ENCODE data around the gene S100A9.

S100A9 gene

DNA sequence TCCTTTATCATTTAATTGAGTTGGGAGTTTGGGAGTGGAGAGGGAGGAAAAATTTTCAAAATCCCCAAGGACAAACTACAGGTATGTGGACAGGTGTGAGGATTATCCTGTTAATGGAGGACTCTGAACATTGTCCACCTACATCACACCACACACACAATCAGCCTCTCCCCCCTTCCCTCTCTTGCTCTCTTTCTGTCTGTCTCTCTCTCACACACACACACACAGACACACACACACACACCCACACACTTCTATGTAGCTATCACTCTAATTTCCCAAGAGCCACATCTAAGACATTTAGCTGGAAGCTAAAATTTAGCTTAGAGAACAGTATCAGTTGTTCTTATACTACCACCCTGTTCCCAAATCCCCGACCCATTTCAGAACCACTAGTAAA lies 31.7 kb downstream of the S100A9 start:
- no peak for DNase-seq (ENCODE audit: low read depth, low spot score)

DNA sequence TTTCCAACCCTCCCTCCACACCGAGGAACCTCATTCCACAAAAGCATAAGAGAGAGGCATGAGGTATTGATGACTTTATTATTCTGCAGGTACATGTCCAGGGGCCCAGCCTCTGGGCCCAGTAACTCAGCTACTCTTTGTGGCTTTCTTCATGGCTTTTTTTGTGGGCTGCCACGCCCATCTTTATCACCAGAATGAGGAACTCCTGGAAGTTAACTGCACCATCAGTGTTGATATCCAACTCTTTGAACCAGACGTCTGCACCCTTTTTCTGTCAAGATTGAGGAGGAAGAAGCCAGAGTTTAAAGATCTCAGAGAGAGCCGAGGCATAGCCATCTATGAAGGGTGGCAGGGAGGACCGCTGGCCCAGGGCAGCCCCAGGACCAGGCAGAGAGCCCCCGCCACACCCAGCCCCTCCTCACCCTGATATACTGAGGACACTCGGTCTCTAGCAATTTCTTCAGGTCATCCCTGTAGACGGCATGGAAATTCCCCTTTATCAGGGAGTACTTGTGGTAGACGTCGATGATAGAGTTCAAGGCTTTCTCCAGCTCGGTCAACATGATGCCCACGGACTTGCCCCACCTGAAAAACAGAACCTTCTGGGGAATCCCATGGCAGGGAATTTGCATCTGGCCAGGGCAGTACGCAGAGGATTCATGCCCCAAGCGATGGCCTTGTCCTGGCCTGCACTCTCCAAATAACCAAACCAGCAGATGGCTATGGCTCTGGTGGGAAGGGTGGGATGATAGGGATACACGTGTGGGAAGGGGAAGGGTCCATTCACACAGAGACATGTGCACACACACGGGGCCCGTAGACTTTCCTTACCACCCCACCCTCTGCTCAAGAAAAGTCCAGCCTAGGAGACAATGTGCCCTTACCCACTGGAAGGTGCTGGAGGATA lies 32.6 kb downstream of the S100A9 start:
- no peak for DNase-seq (ENCODE audit: low read depth, low spot score)

DNA sequence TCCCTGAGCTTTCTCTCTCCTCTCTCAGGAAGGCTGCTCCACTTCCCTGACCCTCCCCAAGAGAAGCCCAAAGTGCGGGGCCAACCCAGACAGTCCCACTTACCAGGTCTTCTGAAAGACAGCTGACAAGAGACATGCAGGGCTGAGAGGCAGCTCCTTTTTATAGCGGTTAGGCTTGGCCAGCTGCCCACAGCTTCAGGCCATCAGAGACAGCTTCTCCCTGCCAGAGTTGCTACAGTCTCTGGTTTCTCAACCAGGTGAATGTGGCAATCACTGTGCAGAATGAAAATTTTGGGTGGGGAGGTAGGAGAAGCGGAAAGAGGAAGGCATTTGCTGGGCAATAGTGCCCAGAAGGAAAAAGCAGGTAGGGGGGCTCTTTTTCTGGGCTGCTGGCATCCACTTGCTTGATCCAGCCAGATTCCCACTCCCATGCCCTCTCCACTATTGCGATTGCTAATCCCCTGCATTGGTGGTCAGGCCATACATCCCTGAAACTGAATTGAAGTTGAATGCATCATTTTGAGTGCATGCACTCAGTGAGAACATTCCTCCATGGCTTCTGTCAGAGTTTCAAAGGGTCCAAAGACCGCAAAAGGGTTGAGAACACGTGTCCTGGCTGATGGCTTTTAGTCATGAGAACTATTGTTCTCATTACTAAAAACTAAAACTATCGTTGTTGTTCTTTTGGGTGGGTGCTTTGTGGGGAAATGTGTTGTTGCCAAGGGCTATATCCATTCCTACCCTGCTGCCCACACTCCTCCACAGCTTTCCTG lies 33.5 kb downstream of the S100A9 start, which contains the start of gene S100A8:
Gene S100A8, minus strand, starts transcription at position 136 of the 773 bp plus-strand sequence. CDS start 538 bp downstream, outside the sequence.
- no peak for DNase-seq (ENCODE audit: low read depth, low spot score)

DNA sequence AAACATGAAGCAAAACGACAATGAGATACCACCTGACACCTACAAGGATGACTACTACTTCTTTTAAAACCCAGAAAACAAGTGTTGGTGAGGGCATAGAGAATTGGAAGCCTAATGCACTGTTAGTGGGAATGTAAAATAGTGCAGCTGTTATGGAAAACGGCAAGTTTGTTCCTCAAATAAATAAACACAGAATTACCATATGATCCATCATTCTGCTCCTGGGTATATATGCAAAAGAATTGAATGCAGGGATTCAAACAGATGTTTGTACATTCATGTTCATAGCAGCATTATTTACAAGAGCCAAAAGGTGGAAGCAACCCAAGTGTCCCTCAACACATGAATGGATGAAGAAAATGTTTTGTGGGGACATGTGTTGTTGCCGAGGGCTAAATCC lies 34.6 kb downstream of the S100A9 start:
- DNase-seq (ENCODE audit: low read depth, low spot score), result no peak

DNA sequence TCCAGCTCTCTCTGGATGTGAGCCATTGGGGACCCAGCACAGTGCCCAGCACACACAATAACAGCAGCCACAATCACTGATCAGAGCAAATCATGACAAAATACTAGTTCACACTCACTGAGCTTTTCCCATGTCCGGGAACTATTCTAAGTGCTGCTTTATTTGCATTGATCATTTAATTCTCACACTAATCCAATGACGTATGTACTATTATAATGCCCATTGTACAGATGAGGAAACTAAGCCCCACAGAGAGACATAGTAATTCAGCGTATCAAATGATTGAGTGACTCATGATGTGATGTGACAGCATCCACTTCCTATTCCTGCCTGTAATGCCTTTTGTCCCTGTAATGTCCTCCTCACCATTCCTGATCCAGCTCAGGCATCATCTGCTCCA lies 35.2 kb downstream of the S100A9 start:
- no peak for DNase-seq (ENCODE audit: low read depth, low spot score)

DNA sequence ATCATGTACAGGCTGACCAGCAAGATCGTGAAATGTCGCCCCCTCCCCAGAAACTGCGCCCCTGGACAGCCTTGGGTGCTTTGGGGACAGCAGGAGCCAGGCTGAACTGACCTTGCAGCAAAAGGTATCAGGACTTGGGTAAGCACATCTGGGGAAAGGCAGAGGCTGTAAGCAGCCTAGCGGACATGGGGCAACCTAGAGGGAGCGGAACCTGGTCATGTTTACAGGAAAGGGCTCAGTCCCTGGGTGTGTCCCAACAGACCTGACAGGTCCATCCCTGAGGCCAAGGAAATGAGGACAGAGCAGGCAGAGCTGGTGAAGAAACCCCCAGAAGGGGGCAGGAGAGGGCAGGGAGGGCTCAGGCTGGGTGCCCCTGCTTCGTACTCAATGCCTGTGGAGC lies 36.3 kb downstream of the S100A9 start:
- DNase-seq (ENCODE audit: low read depth, low spot score), result no peak

DNA sequence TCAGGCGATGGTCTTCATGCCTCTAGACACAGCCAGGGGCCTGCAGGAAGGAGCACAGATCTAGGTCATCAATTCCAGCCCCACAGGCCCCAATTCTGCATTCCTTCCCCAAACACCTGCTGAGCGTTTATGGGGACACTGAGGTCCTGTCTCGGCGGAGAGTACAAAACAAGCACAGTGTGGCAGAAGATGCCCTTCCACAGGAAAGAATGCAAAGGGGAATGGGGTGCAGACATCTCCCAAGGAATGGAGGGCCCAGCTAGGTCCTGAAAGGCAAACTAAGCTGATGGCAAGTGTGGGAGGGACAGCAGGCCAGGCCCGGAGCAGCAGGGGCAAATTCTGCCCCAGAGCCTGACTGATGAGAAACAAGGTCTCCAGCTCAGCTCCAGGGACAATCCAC lies 36.7 kb downstream of the S100A9 start:
- DNase-seq (ENCODE audit: low read depth, low spot score), result no peak

DNA sequence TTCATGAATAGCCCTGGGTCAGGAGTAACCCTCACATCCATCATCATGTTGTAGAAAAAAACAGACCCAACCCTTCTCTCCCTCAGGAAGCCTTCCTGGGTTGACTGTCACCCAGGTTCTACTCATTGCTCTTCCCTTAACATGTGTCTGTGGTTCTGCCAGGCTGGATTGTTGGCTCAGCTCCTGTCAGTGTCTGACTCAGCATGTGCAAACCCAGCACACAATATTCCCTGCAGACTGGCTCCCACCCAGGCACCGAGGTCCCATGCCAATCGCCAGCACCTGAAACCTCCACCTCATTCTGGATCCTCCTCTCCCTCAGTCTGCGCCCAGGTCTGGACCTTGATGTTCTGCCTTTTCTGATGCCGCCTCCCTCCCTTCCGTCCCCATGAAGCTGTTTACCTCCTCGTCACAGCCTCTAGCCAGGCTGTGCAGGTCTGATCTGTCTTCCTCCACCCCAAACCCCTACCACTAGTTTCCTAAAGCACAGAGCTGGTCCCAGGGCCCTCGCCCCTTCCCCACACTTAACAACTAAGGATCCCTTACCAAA lies 37.6 kb downstream of the S100A9 start:
- DNase-seq (ENCODE audit: low read depth, low spot score), result no peak

DNA sequence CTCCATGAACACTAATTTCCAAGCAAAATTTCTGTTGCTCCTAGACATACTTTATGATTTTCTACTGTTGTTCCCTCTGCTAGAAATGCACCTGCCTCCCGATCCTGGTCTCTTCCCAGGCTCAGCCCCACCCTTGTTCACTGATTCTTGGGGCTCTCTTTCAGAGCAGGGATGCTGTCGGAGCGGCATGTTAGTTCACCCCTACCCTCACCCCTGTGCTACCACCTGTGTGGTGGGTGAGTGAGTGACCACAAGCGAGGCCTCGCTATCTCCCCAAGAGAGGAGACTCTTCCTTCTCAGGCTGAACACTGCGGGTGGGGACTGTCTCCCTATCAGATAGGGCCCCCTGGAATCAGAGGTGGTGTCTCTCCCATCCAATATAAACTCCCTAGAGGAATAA lies 38.1 kb downstream of the S100A9 start:
- no peak for DNase-seq (ENCODE audit: low read depth, low spot score)

DNA sequence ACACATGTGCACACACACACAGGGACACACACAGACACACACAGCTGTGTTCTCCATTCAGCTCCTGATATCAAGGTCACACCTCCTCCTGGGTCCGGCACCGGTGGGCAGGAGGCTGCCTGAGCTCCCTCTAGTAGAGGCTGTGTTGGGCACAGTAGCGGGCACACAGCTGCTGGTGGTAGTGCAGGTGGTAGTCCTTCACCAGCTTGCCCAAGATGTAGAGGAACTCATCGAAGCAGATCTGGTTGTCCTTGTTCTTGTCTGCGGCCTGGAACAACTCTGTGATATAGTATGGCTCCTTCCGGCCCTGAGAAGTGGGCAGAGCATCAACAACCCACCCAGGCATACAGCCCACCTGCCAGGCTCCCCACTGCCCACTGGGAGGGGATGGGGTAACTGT lies 38.8 kb downstream of the S100A9 start:
- no peak for DNase-seq (ENCODE audit: low read depth, low spot score)

DNA sequence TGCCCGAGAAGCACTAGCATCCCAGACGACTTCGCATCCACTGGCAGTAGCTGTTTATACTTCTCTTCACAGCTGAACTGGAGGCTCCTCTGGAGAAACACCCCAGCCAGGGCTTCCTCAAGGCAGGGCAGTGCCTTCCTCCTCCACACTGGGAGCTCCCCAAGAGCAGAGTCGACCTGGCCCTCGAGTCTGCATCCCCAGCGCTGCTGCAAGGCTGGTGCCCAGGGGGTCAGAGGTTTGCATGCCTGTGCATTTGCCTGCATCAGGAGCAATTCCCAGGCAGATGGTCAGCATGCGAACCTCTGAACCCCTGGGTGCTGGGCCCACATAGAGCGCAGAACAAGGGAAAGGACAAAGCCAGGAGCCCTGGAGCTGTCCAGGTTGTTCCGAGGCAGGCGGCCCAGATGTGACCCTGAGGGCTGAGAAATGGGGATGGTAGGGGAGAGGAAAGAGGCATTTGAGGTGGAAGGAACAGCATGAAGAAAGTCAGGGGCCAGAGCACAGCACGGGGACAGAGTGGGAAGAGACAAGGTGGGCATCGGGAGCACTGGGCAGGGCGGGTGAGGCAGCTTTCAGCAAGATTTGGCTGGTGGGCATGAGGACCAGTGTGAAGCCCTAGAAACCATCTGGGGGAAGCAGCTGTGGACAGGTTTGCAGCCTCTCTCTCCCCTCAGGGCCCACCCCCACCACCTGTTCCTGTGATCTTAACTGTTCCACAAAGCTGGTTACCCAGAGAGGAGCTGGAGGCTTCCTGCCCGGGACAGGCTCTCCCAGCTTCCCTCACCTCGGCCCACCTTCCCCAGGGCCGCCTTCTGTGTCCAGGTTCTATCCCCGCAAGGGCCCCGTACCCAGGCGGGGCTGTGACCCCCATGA lies 39.6 kb downstream of the S100A9 start:
- no peak for DNase-seq (ENCODE audit: low read depth, low spot score)

DNA sequence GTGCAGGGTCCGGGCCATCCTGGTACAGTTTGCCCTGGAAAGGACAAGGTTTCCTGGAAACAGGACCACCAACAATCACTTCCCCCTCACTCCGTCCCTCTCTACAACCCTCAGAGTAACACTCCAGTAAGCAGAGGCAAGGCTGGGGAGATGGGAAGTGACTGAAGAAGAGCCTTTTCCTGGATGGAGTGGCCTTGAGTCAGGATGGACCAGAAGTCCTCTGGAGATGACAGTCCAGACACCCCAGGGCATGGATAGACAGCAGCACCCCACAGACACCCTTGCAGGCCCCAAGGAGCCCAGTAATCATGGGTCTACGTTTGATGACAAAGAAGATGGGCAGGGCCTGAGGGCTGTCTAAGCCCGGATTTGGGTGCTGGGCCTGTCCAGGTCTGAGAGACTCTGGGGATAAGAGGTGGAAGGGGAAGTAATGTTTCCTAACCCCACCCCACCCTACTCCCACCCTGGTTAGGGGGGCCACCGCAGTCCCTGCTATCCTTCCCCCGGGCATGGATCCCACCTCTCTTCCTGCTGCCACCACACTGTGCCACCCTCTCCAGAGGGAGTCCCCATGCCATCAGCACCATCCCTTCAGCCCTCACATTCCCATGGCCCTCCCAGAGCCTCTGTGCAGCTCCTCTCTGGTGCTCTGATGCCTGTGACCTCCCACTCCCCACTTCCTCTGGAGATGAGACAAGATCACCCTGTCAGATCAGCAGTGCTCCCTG lies 40.4 kb downstream of the S100A9 start:
- no peak for DNase-seq (ENCODE audit: low read depth, low spot score)

DNA sequence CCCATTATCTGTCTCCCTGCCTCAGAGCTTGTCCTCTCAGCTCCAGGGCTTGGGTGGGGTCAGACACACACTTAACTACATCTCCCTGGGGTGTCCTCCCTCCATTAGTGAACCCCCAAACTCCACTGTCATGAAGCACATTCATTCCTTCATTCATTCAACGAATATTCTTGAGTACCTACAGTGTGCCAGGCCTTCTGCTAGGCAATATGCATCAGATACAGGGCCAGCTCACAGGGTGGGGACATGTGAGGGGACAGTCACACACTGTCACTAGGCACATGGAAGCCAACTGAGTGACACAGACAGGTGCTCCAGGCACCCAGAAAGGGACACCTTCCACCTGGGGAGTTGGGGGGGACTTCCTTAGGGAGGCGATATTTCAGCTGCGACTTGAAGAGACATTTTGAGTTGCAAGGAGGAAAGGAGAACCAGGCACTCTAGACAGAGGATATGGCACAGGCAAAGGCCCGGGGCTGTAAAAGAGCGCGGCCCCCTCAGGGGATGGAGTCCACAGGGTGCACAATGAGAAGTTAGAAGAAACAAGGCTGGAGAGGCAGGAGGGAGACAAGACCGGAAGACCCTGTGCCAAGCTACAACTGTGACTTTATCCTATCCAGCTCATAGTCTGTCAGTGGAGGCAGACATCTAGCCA lies 41.9 kb downstream of the S100A9 start:
- DNase-seq (ENCODE audit: low read depth, low spot score), result no peak

DNA sequence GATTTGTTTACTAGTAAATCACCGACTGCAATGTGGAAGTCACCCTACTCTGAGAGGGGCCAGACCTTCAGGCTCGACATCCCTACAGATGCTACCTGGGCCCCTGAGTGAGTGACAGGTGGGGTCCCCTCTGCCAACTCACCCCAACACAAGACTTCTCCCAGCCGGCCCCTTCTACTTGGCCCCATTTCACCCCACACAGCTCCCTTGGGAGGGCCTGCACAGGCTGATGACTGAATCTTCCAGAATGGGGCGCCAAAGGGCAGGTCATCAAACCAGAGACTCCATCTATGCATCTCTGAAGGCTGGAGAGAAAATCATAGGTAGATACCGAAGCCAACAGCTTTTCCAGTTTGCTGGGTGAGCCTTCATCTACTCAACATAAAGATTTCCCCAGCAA lies 42.6 kb downstream of the S100A9 start:
- no peak for DNase-seq (ENCODE audit: low read depth, low spot score)

DNA sequence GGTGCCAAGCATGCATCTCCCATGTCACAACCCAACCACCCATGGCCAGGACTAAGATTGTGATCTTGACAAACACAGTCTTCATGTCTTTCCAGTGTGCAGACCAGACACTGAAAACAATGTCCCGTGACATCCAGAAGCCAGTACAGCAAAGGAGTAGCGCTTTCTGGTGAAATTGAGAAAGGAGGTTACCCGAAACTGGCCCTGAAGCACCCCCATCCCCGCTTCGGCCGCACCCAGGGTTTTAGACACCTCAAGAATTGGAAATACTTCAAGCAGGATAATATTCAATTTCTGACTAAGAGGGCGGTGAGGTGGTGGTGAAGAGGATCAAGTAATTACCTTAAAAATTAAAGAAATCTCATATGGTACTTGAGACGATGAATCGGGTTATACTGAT lies 43.8 kb downstream of the S100A9 start:
- DNase-seq (ENCODE audit: low read depth, low spot score), result no peak

DNA sequence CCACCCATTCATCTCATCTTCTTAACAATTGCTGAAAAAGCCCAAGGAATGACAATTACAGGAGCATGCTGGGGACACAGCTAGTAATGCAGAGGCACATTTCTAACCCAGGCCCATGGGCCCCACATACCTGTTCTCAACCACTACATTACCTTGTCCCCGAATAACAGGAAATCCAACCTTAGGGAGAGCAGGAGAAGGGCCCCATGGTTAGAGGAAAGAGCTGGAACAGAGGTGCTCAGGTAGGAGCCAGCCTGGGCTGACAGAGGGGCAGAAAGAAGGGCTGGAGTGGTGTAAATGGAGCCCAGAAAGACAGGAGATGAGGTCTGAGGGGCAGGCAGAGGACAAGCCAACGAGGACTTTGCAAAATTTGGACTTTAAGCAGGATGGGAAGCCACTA lies 44.6 kb downstream of the S100A9 start:
- no peak for DNase-seq (ENCODE audit: low read depth, low spot score)

DNA sequence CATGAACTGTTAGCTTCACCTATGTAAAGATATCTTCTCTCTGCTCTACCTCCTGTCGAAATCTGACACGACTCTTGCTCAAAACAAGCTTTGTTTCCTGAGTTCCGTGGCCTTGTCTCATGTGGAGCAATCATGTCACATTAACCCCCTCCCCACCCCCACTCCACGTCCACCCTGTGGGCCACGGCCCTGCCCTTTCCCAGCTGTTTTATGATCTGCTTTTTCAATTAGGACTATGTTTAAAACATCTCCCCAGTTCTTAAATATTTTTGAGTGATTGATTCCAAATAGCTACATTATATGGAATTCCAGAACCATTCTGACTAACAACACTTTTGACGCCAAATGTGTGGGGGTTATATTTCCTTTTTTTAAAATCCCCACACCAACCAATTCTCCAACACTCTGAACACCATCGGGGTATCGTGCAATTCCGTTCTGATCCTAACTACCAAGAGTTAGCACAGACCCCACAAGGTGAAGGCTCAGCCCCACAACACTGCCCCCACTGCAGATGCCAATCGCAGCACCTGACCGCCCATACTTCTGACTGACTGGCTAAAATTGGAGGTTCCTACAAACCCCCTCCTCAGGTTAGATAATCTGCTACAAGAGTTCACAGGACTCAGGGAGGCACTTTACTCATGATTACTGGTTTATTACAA lies 45.9 kb downstream of the S100A9 start:
- no peak for DNase-seq (ENCODE audit: low read depth, low spot score)

DNA sequence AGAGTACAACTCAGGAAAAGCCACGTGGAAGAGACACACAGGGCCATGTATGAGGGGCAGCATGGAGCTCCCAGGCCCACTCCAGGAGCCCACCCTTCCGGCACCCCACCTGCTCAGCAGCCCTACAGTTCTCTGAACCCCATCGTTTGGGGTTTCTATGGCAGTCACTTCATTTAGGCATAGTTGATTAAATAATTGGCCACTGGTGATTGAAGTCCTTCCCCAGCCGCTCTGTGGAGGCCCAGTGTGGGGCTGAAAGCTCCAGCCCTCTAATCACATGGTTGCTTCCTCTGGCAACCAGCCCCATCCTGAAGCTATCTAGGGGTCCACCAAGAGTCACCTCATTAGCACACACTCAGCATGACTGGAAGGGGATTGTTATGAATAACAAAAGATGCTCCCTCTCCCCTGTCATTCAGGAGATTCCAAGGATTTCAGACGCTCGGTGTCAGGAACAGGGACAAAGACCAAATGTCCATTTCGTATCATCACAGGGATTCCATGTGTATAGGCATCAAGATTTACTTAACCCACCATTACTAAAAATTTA lies 46.5 kb downstream of the S100A9 start:
- no peak for DNase-seq (ENCODE audit: low read depth, low spot score)

DNA sequence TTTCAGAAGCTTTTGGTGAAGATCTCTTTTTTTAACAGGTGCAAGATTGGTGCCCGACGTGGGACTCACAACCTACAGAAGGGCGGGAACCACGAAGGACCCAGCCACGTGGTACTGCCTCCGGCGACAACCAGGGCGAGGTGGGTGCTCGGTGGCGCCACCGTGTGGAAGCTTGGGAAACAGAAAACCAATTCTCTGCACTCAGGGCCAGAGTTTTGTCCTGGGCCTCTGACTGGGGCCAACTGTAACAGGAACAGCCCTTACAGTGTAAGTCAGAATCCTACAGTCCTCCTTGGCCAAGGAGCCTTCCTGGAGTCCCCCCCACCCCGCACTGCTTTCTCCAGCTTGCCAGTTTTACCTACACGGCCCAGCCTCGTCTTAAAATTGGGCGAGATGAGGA lies 47.1 kb downstream of the S100A9 start:
- DNase-seq (ENCODE audit: low read depth, low spot score), result peak; percentile 9

Data from activated CD4-positive, CD25-positive, alpha-beta regulatory T cell treated with anti-CD3 and anti-CD28 coated beads, Interleukin-2, amount 50 U/mL, for 16 hours (primary cell).